ENCODE measurements around the gene ABHD12B.
"Not testable (repeated sequence)": the region's sequence is repeated elsewhere in the genome, so short reads cannot be mapped to it uniquely, and the experiment has no call there.

The ABHD12B gene

GRCh38 chr14:50936882-50937281 lies 65.0 kb downstream of the ABHD12B start:
- DNase-seq (ENCODE audit: low read depth), result no peak

- DNase-seq (ENCODE audit: low read depth), result no peak
Measured at GRCh38 chr14:50937325-50937724, 65.5 kb downstream of the ABHD12B start.

GRCh38 chr14:50937800-50938199 lies 65.9 kb downstream of the ABHD12B start:
- DNase-seq (ENCODE audit: low read depth), result no peak

GRCh38 chr14:50941151-50941550 lies 69.3 kb downstream of the ABHD12B start:
- DNase-seq (ENCODE audit: low read depth), result no peak

GRCh38 chr14:50941638-50942037 lies 69.8 kb downstream of the ABHD12B start:
- DNase-seq (ENCODE audit: low read depth), result not testable (repeated sequence)

GRCh38 chr14:50943261-50943942 lies 71.5 kb downstream of the ABHD12B start:
- no peak for DNase-seq (ENCODE audit: low read depth)

- no peak for DNase-seq (ENCODE audit: low read depth)
Measured at GRCh38 chr14:50943943-50944646, 72.2 kb downstream of the ABHD12B start, which contains the start of gene PYGL. Gene PYGL (minus strand): TSS chr14:50944483. CDS start chr14:50944403, 80 bp downstream.

- no peak for DNase-seq (ENCODE audit: low read depth)
Measured at GRCh38 chr14:50944647-50945413, 73.0 kb downstream of the ABHD12B start.

- DNase-seq (ENCODE audit: low read depth), result no peak
Measured at GRCh38 chr14:50946234-50946935, 74.5 kb downstream of the ABHD12B start.

GRCh38 chr14:50947446-50947845 lies 75.6 kb downstream of the ABHD12B start:
- no peak for DNase-seq (ENCODE audit: low read depth)

- DNase-seq (ENCODE audit: low read depth), result no peak
Measured at GRCh38 chr14:50948205-50948604, 76.4 kb downstream of the ABHD12B start.

- no peak for DNase-seq (ENCODE audit: low read depth)
Measured at GRCh38 chr14:50951032-50951431, 79.2 kb downstream of the ABHD12B start.

- no peak for DNase-seq (ENCODE audit: low read depth)
Measured at GRCh38 chr14:50953502-50953901, 81.6 kb downstream of the ABHD12B start.

Measured in T-helper 22 cell (primary cell).